Caco-2 (cell line): ENCODE data around the gene UCHL1. TPM values are rescaled to one million over a fixed set of nuclear protein-coding genes. Genes with fewer than 3 reads are reported as not detected.

ENCODE experiments used
- Bru-seq: library from RNA; stranded (reverse); fragments of 400-500 nt; gene quantifications from one replicate; lab custom pipeline; 2021; lab: Mats Ljungman, UMichigan
- BruChase-seq, 2 experiments: library from RNA; stranded (reverse); fragments of 400-500 nt; gene quantifications; one replicate each; lab custom pipeline; 2021; lab: Mats Ljungman, UMichigan
- BruUV-seq: library from RNA; stranded (reverse); fragments of 400-500 nt; replicated peaks from 2 replicates; lab custom pipeline; 2021; lab: Mats Ljungman, UMichigan
- CTCF ChIA-PET: fragments of 300-600 bp; sonication (Branson Sonifier 250); formaldehyde crosslinking; loops from one replicate; lab custom pipeline; 2022; ENCODE audit warnings: antibody characterized with exemption; lab: Charles Lee
- POLR2A ChIA-PET: fragments of 300-600 bp; sonication (Branson Sonifier 250); formaldehyde crosslinking; loops from one replicate; lab custom pipeline; 2022; ENCODE audit warnings: antibody characterized with exemption; lab: Charles Lee
- DNase-seq, 2 experiments: peaks; one replicate each; pipeline versions ENCODE4 v3.0.0 to v3.0.0-alpha.2; 2020 to 2022
- H3K27me3 ChIP-seq: replicated peaks from 2 replicates; pipeline ENCODE4 v1.6.0; 2011; ENCODE audit warnings: low read length; ENCODE audit not compliant: control insufficient read depth, insufficient read depth
- H3K36me3 ChIP-seq: 2 replicates; pipeline ENCODE4 v1.5.1; 2011; ENCODE audit warnings: low read length; ENCODE audit not compliant: control insufficient read depth, insufficient read depth
- H3K4me1 ChIP-seq: fragments of 250-450 bp; sonication (Bioruptor Pico); 2 replicates; pipeline ENCODE4 v1.5.1; 2020; ENCODE audit warnings: mild to moderate bottlenecking
- H3K4me3 ChIP-seq: 2 replicates; pipeline ENCODE4 v1.5.1; 2011; ENCODE audit warnings: low read depth, mild to moderate bottlenecking, control low read depth, low read length
- H3K9me3 ChIP-seq: fragments of 250-450 bp; sonication (Bioruptor Pico); 2 replicates; pipeline ENCODE4 v1.5.1; 2020; ENCODE audit warnings: mild to moderate bottlenecking, moderate library complexity
- H3K27ac Mint-ChIP-seq: one replicate; pipeline ENCODE4 v1.8.0; 2022; ENCODE audit warnings: mixed read lengths; ENCODE audit not compliant: unreplicated experiment
- H3K27me3 Mint-ChIP-seq: one replicate; pipeline ENCODE4 v1.8.0; 2022; ENCODE audit warnings: mixed read lengths; ENCODE audit not compliant: insufficient read depth, unreplicated experiment
- H3K36me3 Mint-ChIP-seq: one replicate; pipeline ENCODE4 v1.8.0; 2022; ENCODE audit warnings: mild to moderate bottlenecking, mixed read lengths; ENCODE audit not compliant: insufficient read depth, unreplicated experiment
- H3K4me1 Mint-ChIP-seq: one replicate; pipeline ENCODE4 v1.8.0; 2022; ENCODE audit warnings: low read depth, mixed read lengths; ENCODE audit not compliant: unreplicated experiment
- H3K4me3 Mint-ChIP-seq: one replicate; pipeline ENCODE4 v1.8.0; 2022; ENCODE audit warnings: mild to moderate bottlenecking, moderate library complexity, mixed read lengths; ENCODE audit not compliant: unreplicated experiment
- H3K9me3 Mint-ChIP-seq: one replicate; pipeline ENCODE4 v1.8.0; 2022; ENCODE audit warnings: mixed read lengths; ENCODE audit not compliant: unreplicated experiment
- CTCF ChIP-seq, 2 experiments: fragments of 200-600 bp in 1 of 2; IDR thresholded peaks; 1 replicate in 1 of 2; 2 replicates in 1 of 2; pipeline versions ENCODE4 v1.5.1 to v1.8.0; 2011 to 2022; ENCODE audit warnings: antibody characterized with exemption in 1 of 2, control low read depth in 1 of 2, inconsistent platforms in 1 of 2, low read depth in 1 of 2, low read length in 1 of 2, mild to moderate bottlenecking in 1 of 2, moderate library complexity in 1 of 2; ENCODE audit not compliant: insufficient read depth in 1 of 2, severe bottlenecking in 1 of 2, unreplicated experiment in 1 of 2
- intact Hi-C: fragments of 100-400 bp; cut with micrococcal nuclease; formaldehyde crosslinking; loops from one replicate; pipeline ENCODE4 v1.10.0; 2022; ENCODE audit not compliant: unreplicated experiment
- long read RNA-seq: library from polyadenylated mRNA; stranded (forward); transcript quantifications from one replicate; pipeline ENCODE4 v2.0.0, GENCODE V29; 2022
- total RNA-seq: library from RNA; stranded (reverse); gene quantifications from 2 replicates; pipeline ENCODE4 v1.2.3, GENCODE V29; 2022

UCHL1 gene
- total RNA-seq (198 and 233 TPM in 2 replicates), Bru-seq, nascent RNA (percentile 91 among the genes with signal in this experiment), BruChase-seq, experiment 1, labeled RNA remaining after a 2-hour chase (percentile 93 among the genes with signal in this experiment), BruChase-seq, experiment 2, labeled RNA remaining after a 6-hour chase (percentile 94 among the genes with signal in this experiment)
- long read RNA-seq, transcript UCHL1-202 (8 exons, 1,578 nt), result minor isoform, 21 of 286 reads
- long read RNA-seq, transcript UCHL1-209 (8 exons, 1,119 nt), result major isoform, 221 of 286 reads
- long read RNA-seq, partial matches to known transcripts, result 18 of 286 reads
- long read RNA-seq, other reads (novel, unspliced or antisense), result 26 of 286 reads

- H3K9me3 ChIP-seq, result no peaks in the 10 kb centered on the region
- BruUV-seq, result no TSS peak
- POLR2A ChIA-PET, result interaction anchor here (0.6 to 1.8 kb wide), 5 partner anchors 34 to 325 kb away, joined by 3 to 9 read pairs (median 4); partner anchors contain the start of gene APBB2
- Mint-ChIP-seq H3K27me3 (peaks cover 11% of the 10 kb centered on the region), H3K27ac (peak within 1 kb of the TSS; percentile 82), H3K36me3 (peaks cover 27% of the 10 kb centered on the region), H3K4me3 (peak within 1 kb of the TSS; percentile 69), H3K9me3 (no peaks in the 10 kb centered on the region), H3K4me1 (peaks cover 17% of the 10 kb centered on the region)
- peak; percentile 86 to 90 for DNase-seq
- H3K36me3 ChIP-seq, result no peaks in the 10 kb centered on the region
- no peaks in the 10 kb centered on the region for H3K27me3 ChIP-seq
- peaks cover 13% of the 10 kb centered on the region for H3K4me1 ChIP-seq
- CTCF ChIA-PET, result interaction anchor here (0.9 to 1.6 kb wide), 4 partner anchors 43 to 363 kb away, joined by 3 to 5 read pairs (median 4); partner anchors contain the start of gene APBB2
- peak within 1 kb of the TSS; percentile 63 for H3K4me3 ChIP-seq
- intact Hi-C loops, result loop anchor here (1.0 kb wide), 1 partner anchor 40 kb away; no protein-coding TSS in a partner anchor
- TF ChIP-seq CTCF (IDR thresholded peaks at IDR 0.05; ENCODE audit: insufficient read depth in 1 of 2, low read depth in 1 of 2, low read length in 1 of 2, severe bottlenecking in 1 of 2, unreplicated experiment in 1 of 2), result no peak
Observed at GRCh38 chr4:41256740-41257256, at the start of gene UCHL1. TSS of gene UCHL1 (plus strand) at chr4:41256928. CDS start at chr4:41256977, 49 bp downstream.

GRCh38 chr4:41207291-41207831 is 49.4 kb upstream of the UCHL1 start:
- H3K27me3 ChIP-seq, result no peaks in the 10 kb centered on the region
- H3K9me3 ChIP-seq, result no peaks in the 10 kb centered on the region
- intact Hi-C loops, result no loop called here
- no peak for DNase-seq
- peaks cover 50% of the 10 kb centered on the region for H3K4me1 ChIP-seq
- no peak for TF ChIP-seq CTCF (IDR thresholded peaks at IDR 0.05; ENCODE audit: insufficient read depth in 1 of 2, low read depth in 1 of 2, low read length in 1 of 2, severe bottlenecking in 1 of 2, unreplicated experiment in 1 of 2)
- H3K36me3 ChIP-seq, result no peaks in the 10 kb centered on the region; the same call in 1 of the 2 replicates
- Mint-ChIP-seq H3K27ac (no peak overlapping the region), H3K36me3 (peaks cover 23% of the 10 kb centered on the region), H3K4me3 (no peak overlapping the region), H3K27me3 (no peaks in the 10 kb centered on the region), H3K9me3 (peaks cover 5% of the 10 kb centered on the region), H3K4me1 (peaks cover 58% of the 10 kb centered on the region)
- BruUV-seq, result no TSS peak
- POLR2A ChIA-PET, result no interaction called here
- H3K4me3 ChIP-seq, result no peak overlapping the region
- CTCF ChIA-PET, result no interaction called here

GRCh38 chr4:41209187-41209586 is 47.5 kb upstream of the UCHL1 start:
- Histone ChIP-seq H3K4me3 (no peak overlapping the region), H3K9me3 (no peaks in the 10 kb centered on the region), H3K4me1 (peaks cover 44% of the 10 kb centered on the region), H3K36me3 (no peaks in the 10 kb centered on the region; the same call in 1 of the 2 replicates), H3K27me3 (no peaks in the 10 kb centered on the region)
- peaks cover 5% of the 10 kb centered on the region for H3K9me3 Mint-ChIP-seq
- BruUV-seq, result no TSS peak
- no peak for DNase-seq
- intact Hi-C loops, result no loop called here
- CTCF ChIA-PET, result no interaction called here
- H3K4me3 Mint-ChIP-seq, result peak overlapping the region; percentile 13
- no peak for TF ChIP-seq CTCF (IDR thresholded peaks at IDR 0.05; ENCODE audit: insufficient read depth in 1 of 2, low read depth in 1 of 2, low read length in 1 of 2, severe bottlenecking in 1 of 2, unreplicated experiment in 1 of 2)
- H3K36me3 Mint-ChIP-seq, result peaks cover 26% of the 10 kb centered on the region
- POLR2A ChIA-PET, result no interaction called here
- H3K4me1 Mint-ChIP-seq, result peaks cover 40% of the 10 kb centered on the region
- H3K27ac Mint-ChIP-seq, result peak overlapping the region; percentile 56
- H3K27me3 Mint-ChIP-seq, result no peaks in the 10 kb centered on the region
